CD4-positive, alpha-beta T cell treated with Interleukin-2 at 100 ng/mL for 4 hours (primary cell): ENCODE results near the gene TTC9C.
"Not testable (repeated sequence)": the region's sequence is repeated elsewhere in the genome, so short reads cannot be mapped to it uniquely, and the experiment has no call there.

Experiments used
- DNase-seq: peaks from one replicate; pipeline ENCODE4 v3.0.0-alpha.2; 2020; ENCODE audit warnings: low spot score

The TTC9C gene

DNA sequence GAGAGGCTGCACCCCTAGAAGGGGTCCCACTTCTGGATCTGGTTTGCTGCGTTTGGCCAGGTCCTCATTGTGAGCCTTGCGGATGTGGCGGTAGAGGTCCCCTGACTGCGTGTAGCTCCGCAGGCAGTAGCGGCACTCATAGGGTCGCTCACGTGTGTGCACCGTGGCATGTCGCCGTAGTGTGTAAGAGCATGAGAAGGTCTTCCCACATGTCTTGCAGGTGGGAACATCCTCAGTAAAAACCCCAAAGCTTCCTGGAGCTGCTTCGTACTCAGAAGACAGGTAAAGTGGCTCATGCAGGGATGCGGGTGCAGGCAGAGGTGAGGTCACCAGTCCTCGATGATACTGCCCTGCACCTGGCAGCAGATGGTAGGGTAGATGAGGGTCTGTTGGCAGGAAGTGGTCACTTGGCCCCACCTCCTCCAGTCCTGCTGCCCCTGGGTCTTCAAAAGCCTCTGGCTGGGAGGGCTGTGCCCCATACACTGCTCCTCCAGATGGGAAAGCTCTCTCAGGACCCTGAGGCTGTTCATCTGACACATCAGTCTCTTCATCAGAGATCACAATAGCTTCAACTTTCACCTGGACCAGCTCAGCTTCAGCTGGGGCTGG, 24.0 kb downstream of the TTC9C start:
- DNase-seq: no peak

DNA sequence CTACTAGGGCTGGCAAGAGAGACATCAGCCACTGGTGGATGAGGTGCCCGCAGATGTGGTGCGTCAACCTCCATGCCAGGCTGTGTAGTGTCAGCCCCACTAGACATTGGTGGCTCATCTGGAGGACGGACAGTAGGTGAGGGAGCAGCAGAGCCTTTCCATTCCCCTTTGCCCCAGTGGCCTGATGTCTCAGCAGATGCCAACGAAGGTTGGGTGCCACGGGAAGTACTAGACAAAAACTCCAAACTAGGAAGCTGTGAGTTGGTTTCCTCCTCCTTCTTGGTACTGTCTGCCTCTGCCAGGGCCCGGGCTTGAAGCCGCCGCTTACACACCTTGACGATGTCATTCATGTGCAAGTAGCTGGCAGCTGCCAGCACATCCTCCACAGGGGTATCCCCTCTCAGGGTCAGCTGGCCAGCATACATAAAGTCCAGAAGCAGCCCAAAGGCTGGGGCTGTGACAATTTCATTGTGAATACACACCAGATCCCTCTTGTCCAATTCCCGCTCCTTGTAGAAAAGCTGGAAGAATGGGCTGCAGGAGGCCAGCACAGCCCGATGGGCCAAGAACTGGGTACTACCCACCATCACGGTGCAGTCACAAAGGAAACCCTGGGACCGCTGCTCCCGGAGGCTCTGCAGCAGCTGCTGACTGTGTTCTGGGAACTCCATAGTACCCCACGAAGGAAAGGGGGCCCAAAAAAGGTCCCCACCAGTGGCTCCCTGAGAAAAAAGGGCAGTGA, 24.9 kb downstream of the TTC9C start:
- DNase-seq: no peak

DNA sequence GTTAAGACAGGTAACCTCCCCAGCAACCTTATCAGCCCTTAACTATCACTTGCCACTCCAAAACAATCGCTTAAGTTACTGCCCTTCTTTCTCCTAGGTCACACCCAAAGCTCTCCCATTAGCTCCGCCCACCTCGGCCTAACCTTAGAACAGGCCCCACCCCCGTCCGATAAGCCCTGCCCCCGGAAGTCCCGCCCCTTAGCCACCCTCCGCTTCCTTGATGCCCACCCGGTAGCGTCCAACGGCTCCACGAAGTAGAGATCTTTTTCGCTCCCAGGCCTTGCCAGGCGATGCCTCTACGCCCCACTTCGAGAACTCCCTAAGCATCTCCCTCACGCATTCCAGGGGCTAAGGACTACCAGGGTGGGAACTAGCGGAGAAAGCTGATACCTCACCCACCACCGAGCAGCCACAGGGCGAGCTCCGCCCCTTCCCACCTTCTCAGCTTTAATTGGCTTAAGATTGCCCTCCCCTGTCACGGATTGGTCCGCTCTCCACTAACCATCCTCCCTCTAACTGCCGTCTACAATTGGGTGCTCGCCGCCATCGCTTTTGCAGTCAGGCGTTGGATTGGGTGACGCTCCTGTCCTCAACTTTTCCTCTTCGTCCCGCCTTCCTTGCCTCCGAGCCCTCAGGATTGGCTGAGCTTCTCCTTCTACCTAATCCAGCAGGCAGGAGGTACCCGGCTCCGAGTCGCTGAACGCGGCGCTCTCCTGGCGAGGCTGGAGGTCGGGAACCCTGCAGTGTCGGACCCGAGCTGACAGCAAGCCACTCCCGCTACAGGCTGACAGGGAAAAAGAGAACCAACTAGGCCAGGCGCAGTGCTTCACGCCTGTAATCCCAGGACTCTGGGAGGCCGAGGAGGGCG, 25.7 kb downstream of the TTC9C start, which contains the start of gene ZBTB3:
ZBTB3 (minus strand) TSS at position 425 of the 868 bp plus-strand sequence. CDS start 496 bp downstream, outside the sequence.
- peak; percentile 99 for DNase-seq

DNA sequence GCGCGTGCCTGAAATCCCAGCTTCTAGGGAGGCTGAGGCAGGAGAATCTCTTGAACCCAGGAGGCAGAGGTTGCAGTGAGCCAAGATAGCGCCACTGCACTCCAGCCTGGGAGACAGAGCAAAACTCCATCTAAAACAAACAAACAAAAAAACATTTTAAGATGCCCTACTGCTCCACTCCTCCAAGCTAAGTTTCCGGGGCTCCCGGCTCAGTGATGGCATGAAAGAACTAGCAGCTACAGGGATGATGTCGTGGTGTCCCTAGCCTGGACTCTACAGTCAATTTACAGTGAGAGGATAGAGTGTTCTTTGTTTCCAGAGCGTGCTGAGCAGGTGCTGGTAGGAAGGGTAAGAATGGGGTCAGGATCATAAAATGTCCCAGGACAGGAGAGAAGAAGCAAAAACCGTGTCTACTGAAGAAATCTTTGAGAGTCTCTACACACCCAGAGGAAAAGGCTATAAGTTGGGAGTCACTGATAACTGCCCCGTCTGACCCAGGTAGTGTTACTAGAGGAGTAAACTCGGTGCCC, 26.9 kb downstream of the TTC9C start:
- DNase-seq: no peak

DNA sequence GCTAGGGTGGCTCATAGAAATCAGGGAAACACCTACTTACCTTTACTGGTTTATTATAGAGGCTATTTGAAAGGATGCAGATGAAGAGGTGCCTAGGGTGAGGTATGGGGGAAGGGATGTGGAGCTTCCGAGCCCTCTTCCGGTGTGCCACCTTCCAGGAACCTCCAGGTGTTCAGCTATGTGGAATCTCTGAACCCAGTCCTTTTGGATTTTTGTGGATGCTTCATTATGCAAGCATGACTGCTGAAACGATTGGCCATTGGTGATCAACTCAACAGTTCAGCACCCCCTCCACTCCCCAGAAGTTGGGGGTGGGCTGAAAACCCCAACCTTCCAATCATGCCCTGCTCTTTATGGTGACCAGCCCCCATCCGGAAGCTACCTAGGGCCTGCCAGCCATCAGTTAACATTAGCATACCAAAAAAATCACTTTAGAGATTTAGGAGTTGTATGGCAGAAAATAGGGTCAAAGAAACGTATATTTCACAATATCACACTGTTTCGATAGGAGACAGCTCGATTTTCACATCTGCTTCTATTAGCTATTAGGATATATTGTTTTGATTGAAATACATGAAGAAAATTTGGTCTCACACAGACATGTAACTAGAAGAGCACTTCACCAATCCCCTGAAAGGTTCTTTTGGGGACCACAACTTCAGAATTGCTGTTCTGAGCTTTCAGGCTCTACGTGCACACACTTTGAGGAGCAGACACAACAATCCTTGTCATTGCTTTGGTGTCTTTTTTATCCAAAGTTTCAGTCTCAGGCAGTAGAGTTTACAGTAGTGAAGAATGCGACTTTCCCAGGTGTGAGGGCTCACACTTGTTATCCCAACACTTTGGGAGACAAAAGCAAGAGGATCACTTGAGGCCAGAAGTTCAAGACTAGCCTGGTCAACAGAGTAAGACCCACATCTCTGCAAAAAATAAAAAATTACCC, 29.8 kb downstream of the TTC9C start:
- no peak for DNase-seq

DNA sequence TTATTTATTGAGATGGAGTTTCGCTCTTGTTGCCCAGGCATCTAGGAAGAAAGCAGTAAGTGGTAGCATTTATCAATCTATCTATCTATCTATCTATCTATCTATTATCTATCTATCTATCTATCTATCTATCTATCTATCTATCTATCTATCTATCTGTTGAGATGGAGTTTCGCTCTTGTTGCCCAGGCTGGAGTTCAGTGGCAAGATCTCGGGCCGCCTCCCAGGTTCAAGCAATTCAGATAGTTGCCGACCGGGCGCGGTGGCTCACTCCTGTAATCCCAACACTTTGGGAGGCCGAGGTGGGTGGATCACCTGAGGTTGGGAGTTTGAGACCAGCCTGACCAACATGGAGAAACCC, 32.6 kb downstream of the TTC9C start:
- DNase-seq: not testable (repeated sequence)

DNA sequence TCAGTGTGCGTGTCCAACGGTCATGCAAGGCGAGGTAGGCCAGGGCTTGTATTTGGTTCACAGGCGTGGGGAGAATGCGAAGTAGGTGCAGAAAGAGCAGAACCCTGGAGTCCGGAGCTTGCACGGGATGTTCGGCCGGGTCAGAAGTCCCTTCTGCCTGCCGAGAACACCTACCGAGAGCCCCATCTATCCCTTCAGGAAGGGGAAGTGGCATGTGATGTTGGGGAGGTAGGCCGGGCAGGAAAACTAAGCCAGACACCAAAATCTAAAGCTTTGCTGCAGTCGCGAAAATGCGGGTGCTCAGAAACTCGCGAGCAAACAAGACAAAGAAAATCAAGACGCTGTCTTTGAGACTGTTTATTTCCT, 42.5 kb downstream of the TTC9C start:
- DNase-seq: no peak

DNA sequence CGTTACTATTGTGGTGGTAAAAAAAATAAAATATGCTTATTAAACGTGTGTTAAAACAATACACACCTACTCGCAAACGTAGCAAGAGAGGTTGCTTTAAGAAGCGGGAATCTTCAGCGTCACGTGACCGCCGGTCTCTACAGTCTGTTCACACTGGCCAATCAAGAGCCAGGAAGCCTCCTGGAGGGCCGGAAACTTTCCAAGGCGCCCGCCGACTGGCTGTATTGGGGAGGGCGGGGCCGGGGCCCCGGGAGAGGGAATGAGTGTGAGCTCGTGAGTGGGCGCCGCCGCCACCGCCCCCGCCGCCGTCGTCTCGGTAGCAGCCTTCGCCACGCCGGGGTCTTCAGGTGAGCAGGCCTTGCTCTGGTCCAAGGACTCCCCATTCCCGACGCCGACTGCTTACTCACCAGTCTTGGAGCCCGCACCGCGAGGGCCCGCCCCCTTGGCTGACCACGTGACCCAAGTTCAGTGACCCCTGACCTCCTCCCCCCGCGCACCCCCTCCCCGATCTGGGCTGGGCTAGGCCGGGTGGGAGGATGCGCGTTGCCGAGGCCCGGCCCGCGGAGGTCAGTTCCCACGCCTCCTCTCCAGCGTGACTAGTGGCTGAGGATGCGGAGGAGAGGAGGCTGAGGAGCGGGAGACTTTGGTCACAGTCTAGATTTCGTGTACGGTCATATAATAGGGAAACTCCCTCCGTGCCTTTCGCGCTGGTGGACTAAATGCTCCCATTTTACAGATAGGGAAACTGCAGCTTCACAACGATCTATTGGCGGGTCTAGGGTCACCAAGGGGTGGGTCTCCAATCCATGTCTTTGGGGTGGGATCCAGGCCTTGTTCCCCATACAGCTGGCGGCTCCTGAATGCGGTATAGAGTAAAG, 43.1 kb downstream of the TTC9C start, which contains the start of gene TAF6L:
TAF6L (plus strand) TSS at position 253 of the 878 bp plus-strand sequence. CDS start 4,388 bp downstream, outside the sequence.
- DNase-seq: peak; percentile 92

DNA sequence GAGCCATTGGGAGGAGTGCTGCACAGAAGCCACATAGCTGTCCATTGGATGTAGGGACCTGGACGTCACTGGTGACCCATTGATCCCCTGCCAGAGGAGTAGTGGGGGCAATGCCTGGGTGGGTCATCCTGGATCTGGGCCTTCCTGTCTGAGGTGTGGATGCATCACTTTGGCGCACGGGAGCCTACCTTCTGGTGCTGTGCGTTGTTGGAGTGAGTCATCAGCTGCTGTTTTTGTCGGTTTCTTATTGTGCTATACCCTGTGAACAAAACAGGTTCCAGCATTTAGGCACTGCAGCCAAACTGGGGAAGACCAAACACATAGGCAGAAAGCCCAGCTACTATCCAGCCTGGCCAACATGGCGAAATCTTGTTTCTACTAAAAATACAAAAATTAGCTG, 46.1 kb downstream of the TTC9C start:
- DNase-seq: no peak

DNA sequence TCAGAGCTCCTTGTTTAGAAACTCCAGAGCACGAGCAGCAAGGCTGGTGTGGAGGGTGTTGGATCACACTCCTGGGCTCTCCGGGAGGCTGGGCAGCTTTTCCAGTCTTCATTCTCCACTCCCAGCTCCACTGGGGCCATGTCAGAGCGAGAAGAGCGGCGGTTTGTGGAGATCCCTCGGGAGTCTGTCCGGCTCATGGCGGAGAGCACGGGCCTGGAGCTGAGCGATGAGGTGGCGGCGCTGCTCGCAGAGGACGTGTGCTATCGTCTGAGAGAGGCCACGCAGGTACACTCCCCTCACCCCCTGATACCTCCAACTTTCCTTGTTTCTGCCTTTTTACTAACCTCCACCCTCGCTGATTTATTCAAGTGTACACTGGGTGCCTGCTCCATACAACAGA, 47.4 kb downstream of the TTC9C start:
- no peak for DNase-seq

DNA sequence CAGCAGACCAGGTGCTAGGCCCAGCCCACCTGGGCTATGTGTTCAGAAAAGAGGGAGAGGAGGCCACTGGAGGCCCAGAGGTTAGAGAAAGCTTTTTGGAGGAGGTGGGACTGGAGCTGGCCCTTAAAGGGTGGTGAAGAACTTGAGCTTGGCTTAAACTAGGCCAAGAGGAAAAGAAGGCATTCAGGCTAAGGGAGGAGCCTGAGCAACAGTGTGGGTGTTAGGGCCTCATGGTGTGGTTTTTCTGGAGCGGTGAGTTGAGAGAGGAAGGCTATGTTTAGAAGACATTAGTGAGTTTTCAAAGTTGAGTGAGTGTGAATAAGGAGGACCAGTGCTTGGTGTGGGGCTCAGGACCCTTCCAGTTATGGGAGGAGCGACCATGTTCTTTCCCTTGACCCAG, 49.1 kb downstream of the TTC9C start:
- no peak for DNase-seq

DNA sequence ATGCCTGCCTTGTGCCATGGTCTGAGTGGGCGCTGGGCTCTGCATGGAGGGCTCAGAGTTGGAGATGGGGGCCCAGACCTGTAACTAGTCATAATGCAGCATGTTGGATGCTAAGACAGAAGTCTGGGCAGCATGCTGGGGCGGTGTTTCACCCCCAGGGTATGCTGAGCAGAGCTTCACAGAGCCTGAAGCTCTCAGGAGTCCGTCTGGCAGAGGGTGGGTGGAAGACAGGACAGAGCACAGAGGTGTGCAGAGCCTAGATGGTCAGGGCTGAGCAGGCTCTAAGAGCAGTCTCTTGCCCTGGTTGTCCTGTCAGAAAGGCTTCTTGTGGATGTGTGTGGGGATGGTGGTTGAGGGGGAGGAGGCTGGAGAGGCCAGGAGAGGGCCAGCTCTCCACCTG, 50.2 kb downstream of the TTC9C start:
- no peak for DNase-seq

DNA sequence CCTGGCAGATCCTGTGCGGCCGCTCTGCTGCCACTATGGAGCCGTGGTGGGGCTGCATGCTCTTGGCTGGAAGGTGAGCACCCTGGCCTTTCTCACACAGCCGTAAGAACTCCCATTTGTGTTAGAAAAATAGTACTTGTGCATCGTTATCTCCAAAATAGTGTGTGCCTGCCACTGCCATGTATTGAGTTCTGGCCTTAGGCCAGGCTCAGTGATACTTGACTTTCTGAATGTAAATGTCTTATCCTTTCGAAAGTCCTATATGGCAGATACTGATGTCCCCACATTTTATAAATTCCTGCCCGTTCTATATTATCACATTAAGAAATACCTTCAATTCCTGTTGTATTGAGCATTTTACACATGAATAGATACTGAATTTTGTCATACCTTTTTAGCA, 54.5 kb downstream of the TTC9C start:
- DNase-seq: no peak

DNA sequence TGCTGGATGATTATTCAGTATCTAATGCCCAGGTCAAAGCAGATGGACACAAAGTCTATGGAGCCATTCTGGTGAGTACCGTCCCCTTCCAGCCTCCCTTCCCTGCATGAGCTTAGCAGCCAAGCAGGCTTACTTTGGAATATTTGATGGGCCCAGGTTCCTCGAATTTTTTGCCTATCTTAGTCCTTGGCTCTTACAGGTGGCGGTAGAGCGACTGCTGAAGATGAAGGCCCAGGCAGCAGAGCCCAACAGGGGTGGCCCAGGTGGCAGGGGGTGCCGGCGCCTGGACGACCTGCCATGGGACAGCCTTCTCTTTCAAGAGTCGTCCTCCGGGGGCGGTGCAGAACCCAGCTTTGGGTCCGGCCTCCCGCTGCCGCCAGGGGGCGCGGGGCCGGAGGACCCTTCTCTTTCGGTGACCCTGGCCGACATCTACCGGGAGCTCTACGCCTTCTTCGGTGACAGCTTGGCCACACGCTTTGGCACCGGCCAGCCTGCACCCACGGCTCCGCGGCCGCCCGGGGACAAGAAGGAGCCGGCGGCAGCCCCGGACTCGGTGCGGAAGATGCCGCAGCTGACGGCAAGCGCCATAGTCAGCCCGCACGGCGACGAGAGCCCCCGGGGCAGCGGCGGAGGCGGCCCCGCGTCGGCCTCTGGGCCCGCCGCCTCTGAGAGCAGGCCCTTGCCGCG, 58.2 kb downstream of the TTC9C start:
- DNase-seq: peak; percentile 87

DNA sequence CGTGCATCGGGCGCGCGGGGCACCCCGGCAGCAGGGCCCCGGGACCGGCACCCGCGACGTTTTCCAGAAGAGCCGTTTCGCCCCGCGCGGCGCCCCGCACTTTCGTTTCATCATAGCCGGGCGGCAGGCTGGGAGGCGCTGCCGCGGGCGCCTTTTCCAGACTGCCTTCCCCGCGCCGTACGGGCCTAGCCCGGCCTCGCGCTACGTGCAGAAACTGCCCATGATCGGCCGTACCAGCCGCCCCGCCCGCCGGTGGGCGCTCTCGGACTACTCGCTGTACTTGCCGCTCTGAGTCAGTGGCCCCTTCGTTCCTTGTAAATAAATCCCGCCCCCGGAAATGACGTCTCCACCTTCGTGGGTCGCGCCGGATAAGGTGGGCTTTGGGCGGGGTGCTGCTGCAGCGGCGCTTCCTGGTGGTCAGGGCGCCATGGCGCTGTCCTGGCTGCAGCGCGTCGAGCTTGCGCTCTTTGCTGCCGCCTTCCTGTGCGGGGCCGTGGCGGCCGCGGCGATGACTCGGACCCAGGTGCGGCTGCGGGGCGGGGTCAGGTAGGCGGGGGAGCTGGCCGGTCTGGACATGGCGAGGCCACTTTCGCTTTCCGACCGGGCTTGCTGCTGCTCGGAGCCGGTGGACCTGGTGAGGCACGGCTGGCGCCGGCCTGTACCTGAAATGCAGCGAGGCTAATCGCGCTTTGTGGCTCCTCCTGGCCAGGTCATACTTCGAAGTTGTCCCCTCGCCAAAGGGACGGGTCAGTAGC, 58.9 kb downstream of the TTC9C start, which contains the start of gene TMEM179B:
TMEM179B (plus strand) TSS at position 398 of the 755 bp plus-strand sequence; CDS start at position 428, 30 bp downstream.
- DNase-seq: peak; percentile 99
